Erythroblast (primary cell): Measurements from ENCODE around the gene PRDX3.
A peak's percentile ranks its signal among the peaks of the same experiment; 100 is the strongest.

Experiments
- DNase-seq, 2 experiments: peaks; one replicate each; lab custom pipeline; 2025; lab: John Stamatoyannopoulos, UW
- GATA1 ChIP-seq: IDR thresholded peaks from 2 replicates; pipeline ENCODE4 v1.6.1; 2011; ENCODE audit warnings: low read depth, mild to moderate bottlenecking, control low read depth, low read length, moderate library complexity
- POLR2A ChIP-seq: IDR thresholded peaks from 2 replicates; pipeline ENCODE4 v1.6.1; 2011; ENCODE audit warnings: mild to moderate bottlenecking, low read length

Gene PRDX3

GRCh38 chr10:119138346-119139306 is 40.0 kb downstream of the PRDX3 start:
- no peak for DNase-seq
- TF ChIP-seq GATA1 (no peak), POLR2A (no peak)

GRCh38 chr10:119137878-119138277 is 40.7 kb downstream of the PRDX3 start:
- peak in 1 of 2 experiments; percentile 10 for DNase-seq

GRCh38 chr10:119136084-119136483 is 42.5 kb downstream of the PRDX3 start:
- no peak for TF ChIP-seq GATA1
- no peak for TF ChIP-seq POLR2A
- no peak for DNase-seq

GRCh38 chr10:119135513-119135881 is 43.1 kb downstream of the PRDX3 start:
- no peak for TF ChIP-seq POLR2A
- no peak for TF ChIP-seq GATA1

GRCh38 chr10:119133949-119134348 is 44.7 kb downstream of the PRDX3 start:
- TF ChIP-seq POLR2A (no peak), GATA1 (no peak)
- DNase-seq = no peak

More at GRCh38 chr10:119135513-119135881, 43.1 kb downstream of the PRDX3 start:
- no peak for DNase-seq

GRCh38 chr10:119132521-119133345 is 45.9 kb downstream of the PRDX3 start:
- no peak for TF ChIP-seq GATA1
- no peak for TF ChIP-seq POLR2A
- DNase-seq = no peak

GRCh38 chr10:119131512-119132240 is 46.9 kb downstream of the PRDX3 start:
- peak; percentile 80 to 83 for DNase-seq
- TF ChIP-seq POLR2A = no peak
- TF ChIP-seq GATA1 = no peak

GRCh38 chr10:119129721-119130120 is 48.9 kb downstream of the PRDX3 start:
- TF ChIP-seq POLR2A (no peak), GATA1 (no peak)
- no peak for DNase-seq

- DNase-seq = no peak
- TF ChIP-seq POLR2A (no peak), GATA1 (no peak)
Measured at GRCh38 chr10:119125942-119126341, 52.7 kb downstream of the PRDX3 start.

GRCh38 chr10:119120875-119121274 is 57.7 kb downstream of the PRDX3 start:
- DNase-seq = no peak
- no peak for TF ChIP-seq GATA1
- TF ChIP-seq POLR2A = no peak

GRCh38 chr10:119120413-119120867 is 58.2 kb downstream of the PRDX3 start:
- TF ChIP-seq POLR2A = no peak
- no peak for TF ChIP-seq GATA1
- DNase-seq = no peak

GRCh38 chr10:119119400-119119799 is 59.2 kb downstream of the PRDX3 start:
- DNase-seq = no peak
- TF ChIP-seq GATA1 (no peak), POLR2A (no peak)

- TF ChIP-seq GATA1 (no peak), POLR2A (no peak)
- no peak for DNase-seq
Measured at GRCh38 chr10:119118231-119118630, 60.4 kb downstream of the PRDX3 start.
